CD8-positive, alpha-beta memory T cell (primary cell): ENCODE data around the gene ARMC6. TPM values are rescaled to one million over a fixed set of nuclear protein-coding genes. Genes with fewer than 3 reads are reported as not detected.

Experiments
- CTCF ChIA-PET: fragments of 350-600 bp; sonication (Branson Sonifier 250); formaldehyde crosslinking; loops from one replicate; lab custom pipeline; 2021; ENCODE audit warnings: antibody characterized with exemption; lab: Charles Lee
- POLR2A ChIA-PET: fragments of 350-600 bp; sonication (Branson Sonifier 250); formaldehyde crosslinking; loops from one replicate; lab custom pipeline; 2021; ENCODE audit warnings: antibody characterized with exemption; lab: Charles Lee
- DNase-seq, 5 donors: peaks; one replicate each; pipeline versions ENCODE4 v3.0.0 to v3.0.0-alpha.2; 2020 to 2022; ENCODE audit warnings: mixed read lengths in 1 of 5
- H3K27ac ChIP-seq: one replicate; pipeline ENCODE4 v1.7.0; 2013; ENCODE audit warnings: low read depth, mild to moderate bottlenecking, low read length, moderate library complexity
- H3K27me3 ChIP-seq: 2 replicates; pipeline ENCODE4 v1.7.0; 2013; ENCODE audit warnings: low read length, mild to moderate bottlenecking; ENCODE audit not compliant: insufficient read depth, poor library complexity, severe bottlenecking
- H3K36me3 ChIP-seq: 2 replicates; pipeline ENCODE4 v1.7.0; 2013; ENCODE audit warnings: mild to moderate bottlenecking, low read length, moderate library complexity; ENCODE audit not compliant: insufficient read depth
- H3K4me1 ChIP-seq: 2 replicates; pipeline ENCODE4 v1.7.0; 2013; ENCODE audit warnings: mild to moderate bottlenecking, low read length, moderate library complexity; ENCODE audit not compliant: insufficient read depth
- H3K4me3 ChIP-seq: 2 replicates; pipeline ENCODE4 v1.7.0; 2013; ENCODE audit warnings: mild to moderate bottlenecking, low read length
- H3K9me3 ChIP-seq: 2 replicates; pipeline ENCODE4 v1.7.0; 2013; ENCODE audit warnings: mild to moderate bottlenecking, low read length
- H3K27ac Mint-ChIP-seq, 8 donors: one replicate each; pipeline ENCODE4 v1.8.0; 2020 to 2021; ENCODE audit warnings: mixed read lengths in 8 of 8, mild to moderate bottlenecking in 6 of 8, inconsistent platforms in 3 of 8, moderate library complexity in 3 of 8
- H3K27me3 Mint-ChIP-seq, 2 donors: one replicate each; pipeline ENCODE4 v1.8.0; 2020 to 2021; ENCODE audit warnings: mixed read lengths in 2 of 2, mild to moderate bottlenecking in 1 of 2, moderate library complexity in 1 of 2
- H3K36me3 Mint-ChIP-seq, 3 donors: one replicate each; pipeline ENCODE4 v1.8.0; 2020 to 2021; ENCODE audit warnings: mixed read lengths in 3 of 3, inconsistent platforms in 1 of 3, mild to moderate bottlenecking in 1 of 3
- H3K4me1 Mint-ChIP-seq, 3 donors: one replicate each; pipeline ENCODE4 v1.8.0; 2020 to 2021; ENCODE audit warnings: mixed read lengths in 3 of 3, inconsistent platforms in 1 of 3, mild to moderate bottlenecking in 1 of 3
- H3K4me3 Mint-ChIP-seq, 7 donors: one replicate each; pipeline ENCODE4 v1.8.0; 2020 to 2021; ENCODE audit warnings: mixed read lengths in 7 of 7, mild to moderate bottlenecking in 6 of 7, moderate library complexity in 4 of 7, inconsistent platforms in 2 of 7
- H3K9me3 Mint-ChIP-seq, 5 donors: one replicate each; pipeline ENCODE4 v1.8.0; 2020 to 2022; ENCODE audit warnings: mixed read lengths in 5 of 5, mild to moderate bottlenecking in 3 of 5, moderate library complexity in 2 of 5, inconsistent platforms in 1 of 5
- polyA plus RNA-seq: library from polyadenylated mRNA; unstranded; fragments of 300-500 nt; fragmentation: Illumina TruSeq; gene quantifications from one replicate; pipeline ENCODE4 v1.2.3, GENCODE V29; 2021
- total RNA-seq, 2 experiments: library from RNA; stranded (reverse); gene quantifications; one replicate each; pipeline ENCODE4 v1.2.3, GENCODE V29; 2021

ARMC6 gene
- total and polyA plus RNA-seq, 3 experiments from 2014 or later, result 34.1 to 61.9 (median 57.6) TPM

DNA sequence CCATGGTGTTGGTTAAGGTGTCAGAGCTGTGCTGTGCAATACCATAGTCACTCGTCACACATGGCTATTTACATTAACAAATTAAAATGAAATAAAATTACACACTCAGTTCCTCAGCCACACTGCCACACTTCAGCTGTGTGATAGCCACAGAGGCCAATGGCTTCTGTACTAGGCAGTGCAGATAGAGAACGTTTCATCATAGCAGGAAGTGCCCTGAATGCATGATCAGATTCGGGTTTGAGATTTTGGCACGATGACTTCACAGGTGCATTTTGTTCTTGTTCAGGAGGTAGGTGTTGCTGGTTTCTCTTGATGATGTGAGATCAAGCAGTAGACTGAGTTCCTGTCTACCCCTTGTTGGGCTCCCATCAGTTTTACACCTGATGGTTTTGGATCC is 6.5 kb downstream of the ARMC6 start:
- no peak overlapping the region for H3K27ac ChIP-seq
- POLR2A ChIA-PET, result interaction anchor here (0.9 kb wide), 1 partner anchor 106 kb away, joined by 3 read pairs; no protein-coding TSS in a partner anchor
- CTCF ChIA-PET, result no interaction called here

GRCh38 chr19:19040417-19040816 is 7.0 kb downstream of the ARMC6 start:
- Histone ChIP-seq H3K4me3 (no peak overlapping the region), H3K27ac (no peak overlapping the region), H3K36me3 (peaks cover 7% of the 10 kb centered on the region), H3K9me3 (no peaks in the 10 kb centered on the region), H3K4me1 (peaks cover 17% of the 10 kb centered on the region), H3K27me3 (no peaks in the 10 kb centered on the region)
- H3K27ac Mint-ChIP-seq, result peak overlapping the region; percentile 17 to 92 (median 74)
- no peaks in the 10 kb centered on the region for H3K27me3 Mint-ChIP-seq
- POLR2A ChIA-PET, result interaction anchor here (0.6 to 0.9 kb wide), 2 partner anchors 23 to 106 kb away, joined by 3 to 9 read pairs; no protein-coding TSS in a partner anchor
- DNase-seq, result no peak
- peaks cover 0 to 32% (median 8%) of the 10 kb centered on the region in 3 donors for H3K36me3 Mint-ChIP-seq
- peaks cover 11 to 28% (median 23%) of the 10 kb centered on the region in 3 donors for H3K4me1 Mint-ChIP-seq
- CTCF ChIA-PET, result no interaction called here
- H3K4me3 Mint-ChIP-seq, result peak overlapping the region in 1 of 7 donors; percentile 52
- H3K9me3 Mint-ChIP-seq, result no peaks in the 10 kb centered on the region

More for the DNA sequence above, 6.5 kb downstream of the ARMC6 start:
- Mint-ChIP-seq H3K9me3 (no peaks in the 10 kb centered on the region), H3K27ac (peak overlapping the region; percentile 17 to 92 (median 74)), H3K36me3 (peaks cover 0 to 29% (median 4%) of the 10 kb centered on the region in 3 donors), H3K27me3 (no peaks in the 10 kb centered on the region), H3K4me3 (peak overlapping the region in 3 of 7 donors; percentile 3 to 59 (median 9)), H3K4me1 (peaks cover 11 to 28% (median 26%) of the 10 kb centered on the region in 3 donors)
- Histone ChIP-seq H3K4me1 (peaks cover 17% of the 10 kb centered on the region), H3K27me3 (no peaks in the 10 kb centered on the region), H3K4me3 (no peak overlapping the region), H3K9me3 (no peaks in the 10 kb centered on the region), H3K36me3 (peaks cover 7% of the 10 kb centered on the region)
- peak in 4 of 5 donors; percentile 11 to 49 (median 23) for DNase-seq

- H3K36me3 ChIP-seq, result peaks cover 7% of the 10 kb centered on the region
- H3K27ac Mint-ChIP-seq, result peak overlapping the region in 1 of 8 donors; percentile 90
- no peak overlapping the region for H3K4me3 ChIP-seq
- H3K36me3 Mint-ChIP-seq, result peaks cover 3 to 39% (median 8%) of the 10 kb centered on the region in 3 donors
- H3K4me1 Mint-ChIP-seq, result peaks cover 9 to 23% (median 19%) of the 10 kb centered on the region in 3 donors
- H3K4me1 ChIP-seq, result peaks cover 17% of the 10 kb centered on the region
- H3K4me3 Mint-ChIP-seq, result no peak overlapping the region
- no peak for DNase-seq
- H3K9me3 ChIP-seq, result no peaks in the 10 kb centered on the region
- H3K27me3 Mint-ChIP-seq, result no peaks in the 10 kb centered on the region
- POLR2A ChIA-PET, result no interaction called here
- H3K27me3 ChIP-seq, result no peaks in the 10 kb centered on the region
- no peak overlapping the region for H3K27ac ChIP-seq
- no peaks in the 10 kb centered on the region for H3K9me3 Mint-ChIP-seq
- CTCF ChIA-PET, result interaction anchor here (1.1 kb wide), 1 partner anchor 11 kb away, joined by 4 read pairs; no protein-coding TSS in a partner anchor
These were observed 9.4 kb downstream of the ARMC6 start for GRCh38 chr19:19042732-19043280.

- Mint-ChIP-seq H3K27me3 (no peaks in the 10 kb centered on the region), H3K4me3 (no peak overlapping the region), H3K9me3 (no peaks in the 10 kb centered on the region), H3K4me1 (peaks cover 9 to 23% (median 19%) of the 10 kb centered on the region in 3 donors), H3K27ac (no peak overlapping the region), H3K36me3 (peaks cover 3 to 38% (median 8%) of the 10 kb centered on the region in 3 donors)
- CTCF ChIA-PET, result no interaction called here
- Histone ChIP-seq H3K9me3 (no peaks in the 10 kb centered on the region), H3K4me3 (no peak overlapping the region), H3K4me1 (peaks cover 17% of the 10 kb centered on the region), H3K27me3 (no peaks in the 10 kb centered on the region), H3K36me3 (peaks cover 7% of the 10 kb centered on the region), H3K27ac (no peak overlapping the region)
- DNase-seq, result no peak
- POLR2A ChIA-PET, result no interaction called here
These were observed 10.1 kb downstream of the ARMC6 start for GRCh38 chr19:19043481-19043880.

DNA sequence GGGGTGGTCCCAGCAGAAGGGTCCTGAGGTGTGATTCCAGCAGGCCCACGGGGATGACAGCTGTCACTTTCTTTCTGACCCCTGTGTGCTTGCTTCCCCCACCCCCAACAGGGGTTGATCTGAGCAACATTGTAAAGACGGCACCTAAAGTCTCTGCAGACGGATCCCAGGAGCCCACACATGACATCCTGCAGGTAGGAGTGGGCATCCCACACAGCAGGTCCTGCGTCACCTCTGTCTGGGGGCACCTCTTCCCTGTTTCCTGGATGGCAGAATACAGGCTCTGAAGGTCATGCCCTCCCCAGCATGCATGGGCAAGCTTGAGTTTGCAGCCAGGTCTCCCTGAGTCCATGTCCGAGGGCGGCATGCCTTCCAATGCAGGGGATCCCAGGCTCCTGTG is 10.5 kb downstream of the ARMC6 start:
- H3K9me3 Mint-ChIP-seq, result no peaks in the 10 kb centered on the region
- H3K36me3 ChIP-seq, result peaks cover 7% of the 10 kb centered on the region

GRCh38 chr19:19049406-19049805 is 16.0 kb downstream of the ARMC6 start:
- H3K36me3 ChIP-seq, result peaks cover 9% of the 10 kb centered on the region

More for the DNA sequence above, 10.5 kb downstream of the ARMC6 start:
- no peak overlapping the region for H3K4me3 ChIP-seq
- DNase-seq, result no peak
- H3K36me3 Mint-ChIP-seq, result peaks cover 3 to 40% (median 8%) of the 10 kb centered on the region in 3 donors
- H3K27me3 ChIP-seq, result no peaks in the 10 kb centered on the region
- no peaks in the 10 kb centered on the region for H3K9me3 ChIP-seq
- CTCF ChIA-PET, result no interaction called here
- H3K27ac Mint-ChIP-seq, result no peak overlapping the region
- no peaks in the 10 kb centered on the region for H3K27me3 Mint-ChIP-seq
- H3K27ac ChIP-seq, result no peak overlapping the region
- POLR2A ChIA-PET, result no interaction called here
- H3K4me1 ChIP-seq, result peaks cover 17% of the 10 kb centered on the region
- peaks cover 9 to 22% (median 19%) of the 10 kb centered on the region in 3 donors for H3K4me1 Mint-ChIP-seq
- no peak overlapping the region for H3K4me3 Mint-ChIP-seq

GRCh38 chr19:19050104-19050503 is 16.7 kb downstream of the ARMC6 start:
- POLR2A ChIA-PET, result no interaction called here
- H3K36me3 Mint-ChIP-seq, result peaks cover 3 to 61% (median 3%) of the 10 kb centered on the region in 3 donors

More at GRCh38 chr19:19049406-19049805, 16.0 kb downstream of the ARMC6 start:
- Mint-ChIP-seq H3K27me3 (no peaks in the 10 kb centered on the region), H3K4me1 (no peaks in the 10 kb centered on the region), H3K27ac (peak overlapping the region in 1 of 8 donors; percentile 79), H3K36me3 (peaks cover 3 to 62% (median 7%) of the 10 kb centered on the region in 3 donors), H3K9me3 (no peaks in the 10 kb centered on the region), H3K4me3 (no peak overlapping the region)
- H3K4me3 ChIP-seq, result no peak overlapping the region
- H3K27me3 ChIP-seq, result no peaks in the 10 kb centered on the region
- ChIA-PET CTCF (no interaction called here), POLR2A (interaction anchor here (0.6 kb wide), 1 partner anchor 549 kb away, joined by 3 read pairs; no protein-coding TSS in a partner anchor)
- no peak for DNase-seq
- H3K4me1 ChIP-seq, result no peaks in the 10 kb centered on the region
- H3K27ac ChIP-seq, result no peak overlapping the region
- H3K9me3 ChIP-seq, result no peaks in the 10 kb centered on the region

DNA sequence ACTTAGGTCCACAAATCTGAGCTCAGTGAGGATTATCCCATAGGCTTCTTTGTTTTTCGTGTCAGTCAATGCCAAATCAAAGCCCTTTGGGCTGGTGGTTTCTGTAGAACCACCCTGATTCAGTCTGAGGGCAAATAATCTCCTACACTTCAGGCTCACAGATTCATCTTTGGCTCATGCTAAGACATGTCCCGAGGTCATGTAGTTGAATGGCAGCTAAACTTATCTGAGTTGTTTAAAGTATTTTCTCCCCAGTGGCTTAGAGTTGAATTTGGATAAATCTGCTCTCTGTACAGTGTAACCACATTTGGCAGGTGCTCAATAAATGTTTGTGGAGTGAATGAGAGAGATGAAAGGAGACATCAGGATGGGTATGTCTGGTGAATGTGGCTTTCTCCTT is 17.3 kb downstream of the ARMC6 start:
- H3K36me3 ChIP-seq, result peaks cover 12% of the 10 kb centered on the region
- no peak overlapping the region for H3K27ac ChIP-seq
- H3K4me1 ChIP-seq, result no peaks in the 10 kb centered on the region
- Mint-ChIP-seq H3K36me3 (peaks cover 2 to 66% (median 3%) of the 10 kb centered on the region in 3 donors), H3K4me3 (no peak overlapping the region), H3K27me3 (no peaks in the 10 kb centered on the region), H3K27ac (peak overlapping the region in 3 of 8 donors; percentile 9 to 28 (median 10)), H3K9me3 (no peaks in the 10 kb centered on the region), H3K4me1 (no peaks in the 10 kb centered on the region)
- H3K27me3 ChIP-seq, result no peaks in the 10 kb centered on the region
- DNase-seq, result no peak
- POLR2A ChIA-PET, result no interaction called here
- H3K9me3 ChIP-seq, result no peaks in the 10 kb centered on the region
- CTCF ChIA-PET, result interaction anchor here (0.8 to 2.2 kb wide), 3 partner anchors 13 to 125 kb away, joined by 3 to 4 read pairs (median 4); no protein-coding TSS in a partner anchor
- no peak overlapping the region for H3K4me3 ChIP-seq

More at GRCh38 chr19:19050104-19050503, 16.7 kb downstream of the ARMC6 start:
- H3K4me3 Mint-ChIP-seq, result no peak overlapping the region
- H3K9me3 Mint-ChIP-seq, result no peaks in the 10 kb centered on the region
- H3K27me3 Mint-ChIP-seq, result no peaks in the 10 kb centered on the region
- Histone ChIP-seq H3K4me1 (no peaks in the 10 kb centered on the region), H3K4me3 (no peak overlapping the region), H3K27me3 (no peaks in the 10 kb centered on the region), H3K36me3 (peaks cover 12% of the 10 kb centered on the region), H3K27ac (no peak overlapping the region), H3K9me3 (no peaks in the 10 kb centered on the region)
- peak overlapping the region in 1 of 8 donors; percentile 28 for H3K27ac Mint-ChIP-seq
- DNase-seq, result no peak
- CTCF ChIA-PET, result no interaction called here
- no peaks in the 10 kb centered on the region for H3K4me1 Mint-ChIP-seq
